ENCODE measurements around the gene CCL28.

CCL28 gene

GRCh38 chr5:43357067-43357466, 55.1 kb downstream of the CCL28 start:
- DNase-seq (ENCODE audit: low read depth): no peak

GRCh38 chr5:43354774-43355173, 57.4 kb downstream of the CCL28 start:
- no peak for DNase-seq (ENCODE audit: low read depth)

DNA sequence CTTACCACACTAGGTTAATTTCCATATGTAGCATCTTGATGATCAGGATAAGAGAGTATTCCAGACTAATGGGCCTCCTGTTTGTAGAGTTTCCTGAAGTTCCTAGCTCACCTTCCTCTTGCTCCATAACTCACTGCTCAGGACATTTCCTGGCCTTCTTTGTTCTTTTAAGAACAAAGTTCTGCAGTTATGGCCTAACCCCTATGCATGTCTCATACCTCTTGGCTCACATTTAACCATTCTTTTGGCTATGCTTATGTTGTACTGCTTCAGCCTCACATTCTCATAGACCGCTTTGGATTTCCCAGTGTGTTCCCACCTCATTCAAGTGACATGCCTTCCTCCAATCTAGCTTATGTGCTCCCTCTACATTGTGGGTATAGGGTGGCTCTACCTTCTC, 58.5 kb downstream of the CCL28 start:
- no peak for DNase-seq (ENCODE audit: low read depth)

DNA sequence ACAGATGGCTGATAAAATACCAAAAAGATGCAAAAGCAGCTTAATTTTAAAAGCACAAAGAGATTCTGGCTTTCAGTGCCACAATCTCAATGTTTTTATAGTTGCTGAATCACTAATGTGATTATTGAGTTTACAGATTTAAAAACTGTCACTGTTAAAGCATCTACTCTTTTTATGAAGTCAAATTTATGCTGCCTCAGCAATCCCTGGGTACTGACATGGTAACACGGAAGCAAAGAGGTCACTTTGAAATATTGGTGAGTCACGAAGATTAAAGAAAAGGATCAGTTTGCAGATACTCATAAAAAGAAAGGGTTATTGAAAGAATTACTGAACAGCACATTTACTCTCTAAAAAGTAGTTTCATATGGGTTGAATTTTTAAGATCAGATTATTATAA, 59.3 kb downstream of the CCL28 start:
- DNase-seq (ENCODE audit: low read depth): no peak

DNA sequence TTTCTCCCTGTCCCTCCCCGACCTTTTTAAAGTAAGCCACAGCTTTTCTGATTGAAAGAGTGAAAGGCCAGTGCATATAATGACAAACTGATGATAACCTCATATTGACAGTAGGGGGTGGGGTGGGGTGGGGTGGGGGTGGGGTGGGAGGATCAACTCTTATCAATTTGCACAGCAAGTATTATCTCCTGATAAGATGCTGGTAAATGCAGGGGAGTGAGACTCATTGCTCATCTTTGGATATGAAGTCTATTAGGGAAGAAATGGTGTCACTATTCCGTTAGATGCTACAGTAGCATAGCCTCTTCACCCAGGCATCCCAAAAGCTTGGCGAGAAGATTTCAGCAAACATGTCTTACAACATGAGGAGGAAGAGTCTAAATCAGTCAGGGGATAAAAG, 60.1 kb downstream of the CCL28 start:
- no peak for DNase-seq (ENCODE audit: low read depth)

GRCh38 chr5:43348861-43349363, 63.3 kb downstream of the CCL28 start:
- DNase-seq (ENCODE audit: low read depth): no peak

GRCh38 chr5:43348207-43348606, 64.0 kb downstream of the CCL28 start:
- DNase-seq (ENCODE audit: low read depth): no peak

GRCh38 chr5:43338862-43339261, 73.3 kb downstream of the CCL28 start:
- no peak for DNase-seq (ENCODE audit: low read depth)

GRCh38 chr5:43336159-43336558, 76.0 kb downstream of the CCL28 start:
- no peak for DNase-seq (ENCODE audit: low read depth)

DNA sequence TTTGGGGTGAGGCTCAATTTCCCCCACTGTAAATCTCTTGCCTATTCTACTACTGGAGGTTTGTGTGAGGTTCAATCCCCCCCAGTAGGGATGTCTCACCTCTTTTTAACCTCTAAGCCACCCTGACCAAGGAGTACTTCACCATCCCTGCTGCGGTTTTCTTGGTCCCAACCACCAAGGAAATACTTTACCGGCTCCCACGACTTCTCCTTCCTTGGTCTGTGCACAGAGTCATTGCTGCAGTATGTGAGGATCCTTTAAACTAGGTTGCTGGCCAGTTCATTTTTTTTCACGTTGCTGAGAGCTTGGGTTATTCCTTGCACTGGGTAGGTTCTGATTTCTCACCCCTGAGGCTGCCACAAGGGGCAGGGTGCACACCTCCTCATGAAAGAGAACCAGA, 76.5 kb downstream of the CCL28 start:
- no peak for DNase-seq (ENCODE audit: low read depth)

- no peak for DNase-seq (ENCODE audit: low read depth)
These were observed 79.8 kb downstream of the CCL28 start for GRCh38 chr5:43332401-43332800.
